Osteoblast (primary cell): ENCODE results near the gene NKIRAS2. TPM values are rescaled to one million over a fixed set of nuclear protein-coding genes. Genes with fewer than 3 reads are reported as not detected.
A peak's percentile ranks its signal among the peaks of the same experiment; 100 is the strongest.

Experiments used
- DNase-seq: peaks from one replicate; pipeline ENCODE4 v3.0.0; 2011; ENCODE audit warnings: low spot score, mixed read lengths; ENCODE audit not compliant: insufficient read length; ENCODE audit errors: missing footprints
- H2AFZ ChIP-seq: 2 replicates; pipeline ENCODE4 v1.6.0; 2011; ENCODE audit warnings: mild to moderate bottlenecking, low read length
- H3K27ac ChIP-seq: 2 replicates; pipeline ENCODE4 v1.5.1; 2011; ENCODE audit warnings: mild to moderate bottlenecking, low read depth, low read length, moderate library complexity
- H3K27me3 ChIP-seq: 2 replicates; pipeline ENCODE4 v1.6.0; 2012; ENCODE audit warnings: mild to moderate bottlenecking, control low read depth, inconsistent platforms, low read length, moderate library complexity; ENCODE audit not compliant: insufficient read depth
- H3K36me3 ChIP-seq: 2 replicates; pipeline ENCODE4 v1.5.1; 2011; ENCODE audit warnings: mild to moderate bottlenecking, low read length, control low read depth, moderate library complexity; ENCODE audit not compliant: insufficient read depth
- H3K4me1 ChIP-seq: 2 replicates; pipeline ENCODE4 v1.5.1; 2011; ENCODE audit warnings: mild to moderate bottlenecking, low read length, control low read depth, moderate library complexity; ENCODE audit not compliant: insufficient read depth
- H3K4me2 ChIP-seq: 2 replicates; pipeline ENCODE4 v1.6.0; 2011; ENCODE audit warnings: mild to moderate bottlenecking, low read length; ENCODE audit not compliant: insufficient read depth
- H3K4me3 ChIP-seq: fragments of 200-600 bp; sonication (generic); 3 replicates; pipeline ENCODE4 v1.5.1; 2012; ENCODE audit warnings: mild to moderate bottlenecking, low read length, inconsistent platforms; ENCODE audit not compliant: insufficient read depth
- H3K79me2 ChIP-seq: 2 replicates; pipeline ENCODE4 v1.6.0; 2012; ENCODE audit warnings: mild to moderate bottlenecking, low read length, control low read depth, inconsistent platforms; ENCODE audit not compliant: insufficient read depth
- H3K9me3 ChIP-seq: 2 replicates; pipeline ENCODE4 v1.5.1; 2011; ENCODE audit warnings: low read depth, low read length, control low read depth
- H4K20me1 ChIP-seq: 2 replicates; pipeline ENCODE4 v1.6.0; 2012; ENCODE audit warnings: mild to moderate bottlenecking, low read length, control low read depth; ENCODE audit not compliant: insufficient read depth
- CTCF ChIP-seq: IDR thresholded peaks from 2 replicates; pipeline ENCODE4 v1.5.1; 2011; ENCODE audit warnings: mild to moderate bottlenecking, low read depth, low read length, moderate library complexity; ENCODE audit errors: extremely low read depth
- total RNA-seq: library from RNA; depleted of rRNA; stranded (reverse); fragments of >200 nt; gene quantifications from 2 replicates; pipeline ENCODE4 v1.2.3, GENCODE V29; 2012

The NKIRAS2 gene
- total RNA-seq, 1 donor = 39.1 TPM

- Histone ChIP-seq H3K27ac (peak overlapping the region; percentile 34), H2AFZ (no peak overlapping the region), H3K4me1 (peaks cover 31% of the 10 kb centered on the region), H3K4me2 (no peak overlapping the region), H4K20me1 (peaks cover 31% of the 10 kb centered on the region), H3K79me2 (peaks cover 33% of the 10 kb centered on the region), H3K27me3 (no peaks in the 10 kb centered on the region), H3K4me3 (no peak overlapping the region), H3K9me3 (no peaks in the 10 kb centered on the region), H3K36me3 (peaks cover 87% of the 10 kb centered on the region)
- DNase-seq = peak; percentile 94
- no peak for TF ChIP-seq CTCF
Measured at GRCh38 chr17:41975099-41976083, 44.5 kb upstream of the NKIRAS2 start.

- H3K4me1 ChIP-seq = peaks cover 27% of the 10 kb centered on the region
- no peak for TF ChIP-seq CTCF
- peak overlapping the region; percentile 34 for H3K27ac ChIP-seq
- H3K79me2 ChIP-seq = peaks cover 25% of the 10 kb centered on the region
- peak; percentile 74 for DNase-seq
- H3K9me3 ChIP-seq = no peaks in the 10 kb centered on the region
- peaks cover 25% of the 10 kb centered on the region for H4K20me1 ChIP-seq
- peaks cover 88% of the 10 kb centered on the region for H3K36me3 ChIP-seq
- H2AFZ ChIP-seq = no peak overlapping the region
- H3K4me2 ChIP-seq = peak overlapping the region; percentile 48
- H3K27me3 ChIP-seq = no peaks in the 10 kb centered on the region
- H3K4me3 ChIP-seq = no peak overlapping the region
Measured at GRCh38 chr17:41976142-41976768, 43.6 kb upstream of the NKIRAS2 start.

- H3K36me3 ChIP-seq = peaks cover 89% of the 10 kb centered on the region
Measured at GRCh38 chr17:41977991-41978390, 41.9 kb upstream of the NKIRAS2 start.

More at GRCh38 chr17:41977991-41978390, 41.9 kb upstream of the NKIRAS2 start:
- no peak overlapping the region for H3K4me2 ChIP-seq
- H3K27me3 ChIP-seq = no peaks in the 10 kb centered on the region
- peaks cover 15% of the 10 kb centered on the region for H4K20me1 ChIP-seq
- H2AFZ ChIP-seq = no peak overlapping the region
- H3K4me3 ChIP-seq = no peak overlapping the region
- no peak for DNase-seq
- peaks cover 19% of the 10 kb centered on the region for H3K4me1 ChIP-seq
- H3K27ac ChIP-seq = no peak overlapping the region
- H3K79me2 ChIP-seq = peaks cover 15% of the 10 kb centered on the region
- H3K9me3 ChIP-seq = no peaks in the 10 kb centered on the region
- TF ChIP-seq CTCF = no peak
